Liver (tissue), 3 donors: ENCODE data around the gene PCBD1.

Source experiments
- CTCF ChIP-seq: fragments of 150-350 bp; IDR thresholded peaks from 2 replicates; pipeline ENCODE4 v1.5.1; 2017; ENCODE audit warnings: improper control_type of control experiment, low read depth, low read length; ENCODE audit not compliant: missing input control
- EGR1 ChIP-seq, 2 donors: IDR thresholded peaks; 2 replicates each; pipeline ENCODE4 v1.6.1; 2016 to 2018; ENCODE audit warnings: antibody characterized with exemption in 2 of 2, low read depth in 2 of 2
- FOXA1 ChIP-seq: IDR thresholded peaks from 2 replicates; pipeline ENCODE4 v1.6.1; 2016; ENCODE audit warnings: antibody characterized with exemption
- RAD21 ChIP-seq, 2 donors: IDR thresholded peaks; 2 replicates each; pipeline ENCODE4 v1.6.1; 2016; ENCODE audit warnings: antibody characterized with exemption in 2 of 2, mild to moderate bottlenecking in 2 of 2
- REST ChIP-seq: IDR thresholded peaks from 2 replicates; pipeline ENCODE4 v1.6.1; 2016; ENCODE audit warnings: antibody characterized with exemption, mild to moderate bottlenecking
- RXRA ChIP-seq, 2 donors: IDR thresholded peaks; 2 replicates each; pipeline ENCODE4 v1.6.1; 2017 to 2018; ENCODE audit warnings: antibody characterized with exemption in 2 of 2, mild to moderate bottlenecking in 1 of 2
- SP1 ChIP-seq: IDR thresholded peaks from 2 replicates; pipeline ENCODE4 v1.6.1; 2018; ENCODE audit warnings: antibody characterized with exemption, mild to moderate bottlenecking
- TAF1 ChIP-seq: conservative IDR thresholded peaks from 2 replicates; pipeline ENCODE4 v1.6.1; 2016; ENCODE audit warnings: antibody characterized with exemption, mild to moderate bottlenecking
- YY1 ChIP-seq: IDR thresholded peaks from 2 replicates; pipeline ENCODE4 v1.6.1; 2016; ENCODE audit warnings: antibody characterized with exemption, mild to moderate bottlenecking
- TF ChIP-seq, protein P1 (sequence below): IDR thresholded peaks from 2 replicates; pipeline ENCODE4 v1.6.1; 2016; ENCODE audit warnings: antibody characterized with exemption
- donor health status: healthy.
- donor health status: healthy.

DNA sequence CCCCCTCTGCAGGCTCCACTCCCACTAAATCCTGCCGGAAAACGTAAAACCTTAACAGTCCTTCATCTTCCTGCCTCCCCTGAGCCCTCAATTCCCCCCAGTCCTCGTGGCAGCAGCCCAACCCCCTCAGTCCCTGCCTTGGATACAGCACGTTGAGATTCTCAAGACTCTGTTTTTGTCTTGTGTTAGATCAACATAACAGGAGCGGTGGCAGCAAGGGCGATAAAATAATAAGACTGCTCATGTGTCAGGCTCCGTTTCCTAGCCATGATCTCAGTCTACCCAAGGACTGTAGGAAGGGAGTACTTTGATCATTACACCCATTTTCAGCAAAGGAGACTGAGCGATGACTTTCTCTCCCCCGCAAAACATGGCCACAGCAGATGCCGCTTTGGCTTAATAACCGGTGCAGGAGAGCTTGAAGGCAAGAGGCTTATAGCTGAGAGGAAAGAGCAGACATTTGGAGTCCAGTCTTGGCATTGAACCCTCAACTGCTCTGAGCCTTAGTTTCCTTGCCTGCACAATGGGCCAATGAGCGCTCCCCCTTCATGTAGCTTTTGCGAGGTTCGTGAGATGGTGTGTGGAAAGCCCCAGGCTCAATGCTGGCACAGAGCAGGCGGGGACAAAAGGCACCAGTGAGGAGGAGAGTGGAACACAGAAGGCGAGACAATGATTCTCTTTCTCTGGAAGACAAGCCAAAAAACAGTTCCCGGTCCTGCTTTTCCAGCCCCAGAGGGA lies 42.1 kb upstream of the PCBD1 start:
- TF ChIP-seq CTCF: no peak
- TF ChIP-seq TAF1: no peak
- no peak for TF ChIP-seq YY1
- no peak for TF ChIP-seq FOXA1
- no peak for TF ChIP-seq RXRA (IDR thresholded peaks at IDR 0.05)
- TF ChIP-seq, protein P1, sequence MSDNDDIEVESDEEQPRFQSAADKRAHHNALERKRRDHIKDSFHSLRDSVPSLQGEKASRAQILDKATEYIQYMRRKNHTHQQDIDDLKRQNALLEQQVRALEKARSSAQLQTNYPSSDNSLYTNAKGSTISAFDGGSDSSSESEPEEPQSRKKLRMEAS: no peak
- no peak for TF ChIP-seq SP1
- TF ChIP-seq REST: no peak
- no peak for TF ChIP-seq RAD21 (IDR thresholded peaks at IDR 0.05)
- TF ChIP-seq EGR1 (IDR thresholded peaks at IDR 0.05; ENCODE audit: low read depth in 2 of 2): no peak
